Thymus (tissue), 11 donors: ENCODE data around the gene FLT3. TPM values are rescaled to one million over a fixed set of nuclear protein-coding genes. Genes with fewer than 3 reads are reported as not detected.

Experiments used
- DNase-seq, 9 donors: peaks; one replicate each; pipeline ENCODE4 v3.0.0-alpha.2; 2013; ENCODE audit warnings: low spot score in 9 of 9, low read depth in 6 of 9, missing footprints in 1 of 9
- H3K27ac ChIP-seq, 2 donors: one replicate each; pipeline ENCODE4 v1.5.1; 2013; ENCODE audit warnings: control low read depth in 1 of 2, low read depth in 1 of 2, low read length in 1 of 2, mild to moderate bottlenecking in 1 of 2, moderate library complexity in 1 of 2
- H3K27me3 ChIP-seq, 2 donors: one replicate each; pipeline ENCODE4 v1.5.1; 2013; ENCODE audit warnings: low read length in 1 of 2; ENCODE audit not compliant: control insufficient read depth in 2 of 2, insufficient read depth in 1 of 2
- H3K36me3 ChIP-seq, 2 donors: one replicate each; pipeline ENCODE4 v1.5.1; 2013; ENCODE audit warnings: low read length in 1 of 2, mild to moderate bottlenecking in 1 of 2, moderate library complexity in 1 of 2; ENCODE audit not compliant: control insufficient read depth in 2 of 2, insufficient read depth in 2 of 2
- H3K4me1 ChIP-seq, 2 donors: one replicate each; pipeline ENCODE4 v1.5.1; 2013; ENCODE audit warnings: low read length in 2 of 2; ENCODE audit not compliant: control insufficient read depth in 2 of 2, insufficient read depth in 2 of 2
- H3K4me3 ChIP-seq, 2 donors: one replicate each; pipeline ENCODE4 v1.5.1; 2013; ENCODE audit warnings: low read length in 2 of 2, control low read depth in 1 of 2, mild to moderate bottlenecking in 1 of 2
- H3K9me3 ChIP-seq, 2 donors: one replicate each; pipeline ENCODE4 v1.5.1; 2013; ENCODE audit warnings: low read length in 1 of 2, mild to moderate bottlenecking in 1 of 2; ENCODE audit not compliant: control insufficient read depth in 2 of 2, insufficient read depth in 1 of 2
- WGBS: extraction: QIAGEN DNeasy Blood & Tissue Kit; methylation state at CpG from one replicate; pipeline ENCODE4 v1.1.7; 2013; 5-methylcytosine and 5-hydroxymethylcytosine counted together
- polyA plus RNA-seq: library from polyadenylated mRNA; stranded (reverse); fragments of 200-250 nt; gene quantifications from one replicate; pipeline ENCODE4 v1.2.3, GENCODE V29; 2013
- total RNA-seq: library from RNA; stranded (reverse); fragments of 120-200 nt; gene quantifications from one replicate; pipeline ENCODE4 v1.2.4, GENCODE V29; 2013
- donor health status: healthy.

FLT3 gene
- total and polyA plus RNA-seq, 2 donors = 8.3 to 11.6 TPM

- Histone ChIP-seq H3K4me1 (peaks cover 12 to 16% of the 10 kb centered on the region in 2 donors), H3K27me3 (no peaks in the 10 kb centered on the region), H3K27ac (peak overlapping the region; percentile 99 to 100), H3K4me3 (peak overlapping the region; percentile 61 to 93), H3K36me3 (no peaks in the 10 kb centered on the region), H3K9me3 (no peaks in the 10 kb centered on the region)
- peak in 1 of 9 donors; percentile 17 for DNase-seq
- under 1% methylated on average over 11 of the region's 11 CpGs for WGBS
Measured at GRCh38 chr13:28137596-28137995, 37.2 kb upstream of the FLT3 start.

GRCh38 chr13:28136916-28137315 lies 36.5 kb upstream of the FLT3 start:
- no peaks in the 10 kb centered on the region for H3K9me3 ChIP-seq
- H3K36me3 ChIP-seq = no peaks in the 10 kb centered on the region
- H3K4me1 ChIP-seq = peaks cover 12 to 16% of the 10 kb centered on the region in 2 donors
- 23% methylated on average over 7 of the region's 7 CpGs for WGBS
- DNase-seq = peak in 7 of 9 donors; percentile 15 to 69 (median 31)
- peak overlapping the region; percentile 61 to 93 for H3K4me3 ChIP-seq
- no peaks in the 10 kb centered on the region for H3K27me3 ChIP-seq
- H3K27ac ChIP-seq = peak overlapping the region in 1 of 2 donors; percentile 100

GRCh38 chr13:28131646-28132045 lies 31.3 kb upstream of the FLT3 start:
- DNase-seq = no peak
- Histone ChIP-seq H3K36me3 (no peaks in the 10 kb centered on the region), H3K9me3 (no peaks in the 10 kb centered on the region), H3K4me3 (no peak overlapping the region), H3K4me1 (no peaks in the 10 kb centered on the region), H3K27ac (no peak overlapping the region), H3K27me3 (no peaks in the 10 kb centered on the region)
- WGBS = 96% methylated on average over 11 of the region's 11 CpGs

GRCh38 chr13:28129911-28130693 lies 29.7 kb upstream of the FLT3 start:
- no peak overlapping the region for H3K4me3 ChIP-seq
- H3K27ac ChIP-seq = no peak overlapping the region
- WGBS = 97% methylated on average over 5 of the region's 5 CpGs
- H3K9me3 ChIP-seq = no peaks in the 10 kb centered on the region
- H3K27me3 ChIP-seq = no peaks in the 10 kb centered on the region
- no peaks in the 10 kb centered on the region for H3K4me1 ChIP-seq
- no peaks in the 10 kb centered on the region for H3K36me3 ChIP-seq
- DNase-seq = no peak

- H3K27me3 ChIP-seq = no peaks in the 10 kb centered on the region
- no peak for DNase-seq
- H3K4me3 ChIP-seq = no peak overlapping the region
- no peaks in the 10 kb centered on the region for H3K36me3 ChIP-seq
- no peaks in the 10 kb centered on the region for H3K9me3 ChIP-seq
- H3K27ac ChIP-seq = no peak overlapping the region
- no peaks in the 10 kb centered on the region for H3K4me1 ChIP-seq
Measured at GRCh38 chr13:28128926-28129325, 28.6 kb upstream of the FLT3 start.

- Histone ChIP-seq H3K27me3 (no peaks in the 10 kb centered on the region), H3K27ac (no peak overlapping the region), H3K9me3 (no peaks in the 10 kb centered on the region), H3K4me1 (no peaks in the 10 kb centered on the region), H3K36me3 (no peaks in the 10 kb centered on the region), H3K4me3 (no peak overlapping the region)
- DNase-seq = no peak
Measured at GRCh38 chr13:28128030-28128429, 27.7 kb upstream of the FLT3 start.

- H3K9me3 ChIP-seq = no peaks in the 10 kb centered on the region
- no peaks in the 10 kb centered on the region for H3K4me1 ChIP-seq
- H3K36me3 ChIP-seq = no peaks in the 10 kb centered on the region
- WGBS = 99% methylated on average over 8 of the region's 8 CpGs
- DNase-seq = no peak
- H3K27me3 ChIP-seq = no peaks in the 10 kb centered on the region
- no peak overlapping the region for H3K27ac ChIP-seq
- H3K4me3 ChIP-seq = no peak overlapping the region
Measured at GRCh38 chr13:28121224-28121623, 20.8 kb upstream of the FLT3 start.

- Histone ChIP-seq H3K27ac (no peak overlapping the region), H3K4me1 (no peaks in the 10 kb centered on the region), H3K9me3 (no peaks in the 10 kb centered on the region), H3K4me3 (no peak overlapping the region), H3K36me3 (no peaks in the 10 kb centered on the region), H3K27me3 (no peaks in the 10 kb centered on the region)
- DNase-seq = no peak
Measured at GRCh38 chr13:28120317-28120716, 19.9 kb upstream of the FLT3 start.

GRCh38 chr13:28117689-28118377 lies 17.5 kb upstream of the FLT3 start:
- H3K27ac ChIP-seq = no peak overlapping the region
- 94% methylated on average over 9 of the region's 9 CpGs for WGBS
- H3K36me3 ChIP-seq = no peaks in the 10 kb centered on the region
- no peaks in the 10 kb centered on the region for H3K4me1 ChIP-seq
- H3K4me3 ChIP-seq = no peak overlapping the region
- H3K9me3 ChIP-seq = no peaks in the 10 kb centered on the region
- DNase-seq = no peak
- H3K27me3 ChIP-seq = no peaks in the 10 kb centered on the region
